Mammary epithelial cell (primary cell): ENCODE results near the gene POP7.

ENCODE experiments used
- CTCF ChIP-seq, 2 donors: IDR thresholded peaks in 1 of 2; conservative IDR thresholded peaks in 1 of 2; 2 replicates each; pipeline ENCODE4 v1.5.1; 2011 to 2012; ENCODE audit warnings: inconsistent platforms in 2 of 2, low read length in 2 of 2, mild to moderate bottlenecking in 2 of 2, control low read depth in 1 of 2, low read depth in 1 of 2; ENCODE audit not compliant: insufficient read depth in 1 of 2; ENCODE audit errors: extremely low read depth in 1 of 2
- EZH2 ChIP-seq: IDR thresholded peaks from 2 replicates; pipeline ENCODE4 v1.6.1; 2012; ENCODE audit warnings: low read length, inconsistent platforms, borderline replicate concordance

GRCh38 chr7:100723732-100724275 lies 17.9 kb downstream of the POP7 start:
- TF ChIP-seq CTCF (conservative IDR thresholded peaks at IDR 0.05 in 1 of 2, IDR thresholded peaks at IDR 0.05 in 1 of 2; ENCODE audit: extremely low read depth in 1 of 2, insufficient read depth in 1 of 2, low read depth in 1 of 2, low read length in 2 of 2): no peak
- no peak for TF ChIP-seq EZH2
